NCI-H510A (cell line): ENCODE results near the gene BBC3.
"Not testable (repeated sequence)": the region's sequence is repeated elsewhere in the genome, so short reads cannot be mapped to it uniquely, and the experiment has no call there.

Source experiments
- DNase-seq: peaks from one replicate; lab custom pipeline; 2025; lab: John Stamatoyannopoulos, UW

Gene BBC3

GRCh38 chr19:47257411-47258169, 26.6 kb upstream of the BBC3 start:
- no peak for DNase-seq

- peak; percentile 99 for DNase-seq
Observed at GRCh38 chr19:47256693-47257410, 25.9 kb upstream of the BBC3 start.

- DNase-seq: peak; percentile 95
Observed at GRCh38 chr19:47255879-47256692, 25.1 kb upstream of the BBC3 start, which contains the start of gene CCDC9. Gene CCDC9 (plus strand): TSS chr19:47256525. CDS start chr19:47258401, 1,876 bp downstream.

GRCh38 chr19:47253970-47254369, 23.0 kb upstream of the BBC3 start:
- DNase-seq: no peak

GRCh38 chr19:47253467-47253881, 22.5 kb upstream of the BBC3 start:
- DNase-seq: no peak

- DNase-seq: not testable (repeated sequence)
Observed at GRCh38 chr19:47253016-47253415, 22.0 kb upstream of the BBC3 start.

- DNase-seq: peak; percentile 16
Observed at GRCh38 chr19:47247308-47247990, 16.4 kb upstream of the BBC3 start.

GRCh38 chr19:47243776-47244547, 13.0 kb upstream of the BBC3 start:
- DNase-seq: peak; percentile 84

- DNase-seq: no peak
Observed at GRCh38 chr19:47243364-47243775, 12.4 kb upstream of the BBC3 start.

- no peak for DNase-seq
Observed at GRCh38 chr19:47241919-47242577, 11.0 kb upstream of the BBC3 start.

GRCh38 chr19:47240996-47241918, 10.3 kb upstream of the BBC3 start:
- DNase-seq: peak; percentile 86

- no peak for DNase-seq
Observed at GRCh38 chr19:47240556-47240955, 9.6 kb upstream of the BBC3 start.

GRCh38 chr19:47239610-47240296, 8.8 kb upstream of the BBC3 start:
- peak; percentile 36 for DNase-seq

GRCh38 chr19:47239152-47239551, 8.2 kb upstream of the BBC3 start:
- no peak for DNase-seq

- DNase-seq: no peak
Observed at GRCh38 chr19:47236072-47236675, 5.2 kb upstream of the BBC3 start.

- no peak for DNase-seq
Observed at GRCh38 chr19:47232422-47233211, 1.6 kb upstream of the BBC3 start.

- DNase-seq: peak; percentile 67
Observed at GRCh38 chr19:47231215-47232054, 436 bp upstream of the BBC3 start.
